ENCODE results near the gene EMILIN1. TPM values are rescaled to one million over a fixed set of nuclear protein-coding genes. Genes with fewer than 3 reads are reported as not detected.
"Not testable (repeated sequence)": the region's sequence is repeated elsewhere in the genome, so short reads cannot be mapped to it uniquely, and the experiment has no call there.

EMILIN1 gene
- total RNA-seq, 1 donor from 2014 or later: 46.8 TPM

GRCh38 chr2:27108221-27108620 is 29.8 kb downstream of the EMILIN1 start:
- ATAC-seq: no peak
- DNase-seq (ENCODE audit: low spot score): no peak
- intact Hi-C loops (cut with DNase I): no loop called here

- intact Hi-C loops (cut with DNase I): no loop called here
- ATAC-seq: no peak
- no peak for DNase-seq (ENCODE audit: low spot score)
Observed at GRCh38 chr2:27109083-27109482, 30.7 kb downstream of the EMILIN1 start.

GRCh38 chr2:27110603-27111352 is 32.4 kb downstream of the EMILIN1 start:
- intact Hi-C loops (cut with DNase I); DNase-seq (ENCODE audit: low spot score); ATAC-seq: not testable (repeated sequence)

GRCh38 chr2:27111392-27112078 is 33.1 kb downstream of the EMILIN1 start:
- intact Hi-C loops (cut with DNase I); DNase-seq (ENCODE audit: low spot score); ATAC-seq: not testable (repeated sequence)

GRCh38 chr2:27115519-27115918 is 37.1 kb downstream of the EMILIN1 start:
- DNase-seq (ENCODE audit: low spot score): no peak
- no peak for ATAC-seq
- intact Hi-C loops (cut with DNase I): no loop called here

GRCh38 chr2:27117995-27118524 is 39.6 kb downstream of the EMILIN1 start:
- ATAC-seq (peak; percentile 14), DNase-seq (ENCODE audit: low spot score) (no peak)
- intact Hi-C loops (cut with DNase I): no loop called here

GRCh38 chr2:27118525-27119329 is 40.3 kb downstream of the EMILIN1 start, which contains the start of gene CGREF1:
TSS of gene CGREF1 (minus strand) at chr2:27119128. CDS start at chr2:27104366, 14,762 bp downstream.
- DNase-seq (ENCODE audit: low spot score): no peak
- intact Hi-C loops (cut with DNase I): no loop called here
- peak; percentile 35 for ATAC-seq

- DNase-seq (ENCODE audit: low spot score); intact Hi-C loops (cut with DNase I); ATAC-seq: not testable (repeated sequence)
Observed at GRCh38 chr2:27119330-27119670, 40.9 kb downstream of the EMILIN1 start.

- ATAC-seq (no peak), DNase-seq (ENCODE audit: low spot score) (no peak)
- intact Hi-C loops (cut with DNase I): no loop called here
Observed at GRCh38 chr2:27121906-27122305, 43.5 kb downstream of the EMILIN1 start.

GRCh38 chr2:27122791-27123190 is 44.4 kb downstream of the EMILIN1 start:
- intact Hi-C loops (cut with DNase I): no loop called here
- ATAC-seq (no peak), DNase-seq (ENCODE audit: low spot score) (no peak)

GRCh38 chr2:27123302-27124150 is 45.1 kb downstream of the EMILIN1 start, which contains the start of gene ABHD1:
TSS of gene ABHD1 (plus strand) at chr2:27123815. CDS start at chr2:27123949, 134 bp downstream.
- DNase-seq (ENCODE audit: low spot score) (peak; percentile 81), ATAC-seq (peak; percentile 85)
- intact Hi-C loops (cut with DNase I): no loop called here

GRCh38 chr2:27125104-27125503 is 46.7 kb downstream of the EMILIN1 start:
- ATAC-seq: no peak
- no peak for DNase-seq (ENCODE audit: low spot score)
- intact Hi-C loops (cut with DNase I): no loop called here

GRCh38 chr2:27126252-27126710 is 47.9 kb downstream of the EMILIN1 start:
- ATAC-seq: no peak

GRCh38 chr2:27127883-27128667 is 49.7 kb downstream of the EMILIN1 start:
- ATAC-seq: no peak
- intact Hi-C loops (cut with DNase I): no loop called here
- DNase-seq (ENCODE audit: low spot score): no peak

More at GRCh38 chr2:27126252-27126710, 47.9 kb downstream of the EMILIN1 start:
- intact Hi-C loops (cut with DNase I): no loop called here
- no peak for DNase-seq (ENCODE audit: low spot score)

- intact Hi-C loops (cut with DNase I): no loop called here
- DNase-seq (ENCODE audit: low spot score) (no peak), ATAC-seq (no peak)
Observed at GRCh38 chr2:27128668-27129571, 50.5 kb downstream of the EMILIN1 start.

- intact Hi-C loops (cut with DNase I): no loop called here
- DNase-seq (ENCODE audit: low spot score) (no peak), ATAC-seq (no peak)
Observed at GRCh38 chr2:27130396-27130795, 52.0 kb downstream of the EMILIN1 start.

All from sciatic nerve (tissue), 2 donors.